Stimulated activated CD8-positive, alpha-beta memory T cell treated with anti-CD3 and anti-CD28 coated beads, Interleukin-12 subunit alpha, Interleukin-12 subunit beta, amount 100 ng/mL, for 1 hour (primary cell): ENCODE data around the gene NEURL4.
A peak's percentile ranks its signal among the peaks of the same experiment; 100 is the strongest.

ENCODE experiments used
- DNase-seq: peaks from one replicate; pipeline ENCODE4 v3.0.0-alpha.2; 2020; ENCODE audit warnings: low read depth

The NEURL4 gene

DNA sequence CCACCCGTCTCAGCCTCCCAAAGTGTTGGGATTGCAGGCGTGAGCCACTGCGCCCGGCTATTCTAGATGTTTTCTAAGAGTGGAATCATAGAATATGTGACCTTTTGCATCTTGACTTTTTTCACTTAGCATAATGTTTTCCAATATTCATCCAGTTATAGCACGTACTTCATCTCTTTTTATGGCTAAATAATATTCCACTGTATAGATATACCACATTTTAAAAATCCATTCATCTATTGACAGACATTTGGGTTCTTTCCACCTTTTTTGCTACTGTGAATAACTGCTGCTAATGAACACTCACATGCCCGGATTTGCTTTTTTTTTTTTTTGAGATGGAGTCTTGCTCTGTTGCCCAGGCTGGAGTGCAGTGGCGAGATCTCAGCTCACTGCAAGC is 25.0 kb downstream of the NEURL4 start:
- no peak for DNase-seq

DNA sequence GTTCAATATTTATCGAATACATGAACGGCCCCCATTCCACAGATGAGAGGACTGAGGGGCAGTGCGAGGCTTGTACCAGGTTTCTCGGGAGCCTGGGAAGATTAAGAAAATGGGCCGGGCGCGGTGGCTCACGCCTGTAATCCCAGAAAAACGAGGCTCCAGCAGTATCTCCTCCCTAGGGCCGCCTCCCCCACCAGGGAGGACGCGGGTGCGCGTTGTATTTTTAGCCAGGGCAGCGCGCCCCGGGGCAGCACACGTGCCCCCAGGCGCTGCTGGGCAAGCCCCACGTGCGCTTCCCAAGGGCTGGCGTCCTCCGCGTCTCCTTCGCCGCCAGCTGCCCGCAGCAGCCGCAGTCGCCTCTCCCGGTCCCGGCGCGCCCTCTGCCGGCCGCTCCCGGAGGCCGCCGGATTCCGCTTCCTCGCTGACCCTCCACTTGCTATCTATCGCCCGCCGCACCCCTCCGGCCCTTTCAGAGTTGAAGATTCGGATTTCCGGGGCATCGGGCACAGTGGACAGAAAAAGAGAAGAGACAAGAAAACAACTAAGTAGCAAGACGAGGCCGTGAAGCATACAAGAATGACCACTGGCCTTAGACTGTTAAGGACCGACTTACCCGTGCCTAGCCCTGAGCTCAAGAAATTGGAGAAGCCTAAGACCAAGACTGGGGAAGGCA is 32.8 kb downstream of the NEURL4 start:
- DNase-seq, result peak; percentile 40

DNA sequence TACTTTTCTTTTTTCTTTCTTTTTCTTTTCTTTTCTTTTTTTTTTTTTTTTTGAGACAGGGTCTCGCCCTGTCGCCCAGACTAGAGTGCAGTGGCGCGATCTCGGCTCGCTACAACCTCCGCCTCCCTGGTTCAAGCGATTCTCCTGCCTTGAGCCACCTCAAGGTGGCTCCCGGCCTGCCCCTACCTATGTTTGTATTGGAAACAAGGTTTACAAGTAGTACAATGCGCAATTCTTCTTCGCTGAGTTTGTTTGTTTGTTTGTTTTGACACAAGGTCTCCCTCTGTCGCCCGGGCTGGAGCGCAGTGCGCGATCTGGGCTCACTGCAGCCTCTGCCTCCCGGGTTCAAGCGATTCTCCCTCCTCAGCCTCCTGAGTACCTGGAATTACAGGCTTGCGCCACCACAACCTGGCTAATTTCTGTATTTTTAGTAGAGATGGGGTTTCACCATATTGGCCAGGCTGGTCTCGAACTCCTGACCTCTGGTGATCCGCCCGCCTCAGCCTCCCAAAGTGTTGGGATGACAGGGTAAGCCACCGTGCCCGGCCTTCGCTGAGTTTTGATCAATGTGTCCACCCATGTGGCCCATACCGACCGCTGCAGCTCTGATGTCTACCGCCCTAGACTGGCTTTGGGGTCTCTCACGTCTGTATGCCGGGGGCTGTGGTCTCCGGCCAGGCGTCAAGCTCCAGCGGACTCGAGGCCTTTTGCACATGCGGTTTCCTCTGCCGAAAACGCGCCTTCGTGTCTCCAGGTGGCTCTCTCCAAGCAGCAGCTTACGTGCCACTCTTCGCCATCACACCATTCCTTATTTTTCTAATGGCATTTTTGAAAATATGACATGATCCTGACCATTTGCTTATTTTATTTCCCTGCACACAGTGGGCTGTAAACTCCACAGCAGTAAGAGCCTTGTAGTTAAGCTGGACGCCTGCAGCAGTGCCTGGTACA is 33.6 kb downstream of the NEURL4 start:
- no peak for DNase-seq

DNA sequence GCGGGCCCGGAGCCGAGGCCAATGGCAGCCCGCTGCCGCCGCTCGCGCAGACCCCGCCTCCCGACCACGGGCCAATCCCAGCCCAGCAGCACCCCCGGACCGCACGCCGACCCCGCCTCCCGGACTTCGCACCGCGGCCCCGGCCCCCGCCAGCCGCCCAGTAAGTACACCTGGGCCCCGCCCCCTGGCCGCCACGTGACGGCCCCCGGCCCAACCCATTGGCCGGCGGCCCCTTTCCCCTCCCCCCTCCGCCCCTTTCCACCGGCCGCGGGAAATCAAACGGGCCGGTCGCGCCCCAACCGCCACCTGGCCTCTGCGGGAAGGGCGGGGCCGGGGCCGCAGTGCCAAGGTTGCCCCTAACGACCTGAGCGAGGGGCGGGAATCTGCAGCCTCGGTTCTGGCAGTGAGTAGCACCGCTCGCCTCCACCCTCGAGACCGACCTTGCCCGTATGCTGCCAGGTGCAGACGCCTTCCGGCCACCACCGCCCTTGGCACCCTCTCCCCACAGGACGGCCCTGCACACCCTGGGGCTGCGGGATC is 34.5 kb downstream of the NEURL4 start, which contains the start of gene YBX2:
Gene YBX2 (minus strand): TSS at position 26 of the 540 bp plus-strand sequence. CDS start 139 bp downstream, outside the sequence.
- DNase-seq, result peak; percentile 45

DNA sequence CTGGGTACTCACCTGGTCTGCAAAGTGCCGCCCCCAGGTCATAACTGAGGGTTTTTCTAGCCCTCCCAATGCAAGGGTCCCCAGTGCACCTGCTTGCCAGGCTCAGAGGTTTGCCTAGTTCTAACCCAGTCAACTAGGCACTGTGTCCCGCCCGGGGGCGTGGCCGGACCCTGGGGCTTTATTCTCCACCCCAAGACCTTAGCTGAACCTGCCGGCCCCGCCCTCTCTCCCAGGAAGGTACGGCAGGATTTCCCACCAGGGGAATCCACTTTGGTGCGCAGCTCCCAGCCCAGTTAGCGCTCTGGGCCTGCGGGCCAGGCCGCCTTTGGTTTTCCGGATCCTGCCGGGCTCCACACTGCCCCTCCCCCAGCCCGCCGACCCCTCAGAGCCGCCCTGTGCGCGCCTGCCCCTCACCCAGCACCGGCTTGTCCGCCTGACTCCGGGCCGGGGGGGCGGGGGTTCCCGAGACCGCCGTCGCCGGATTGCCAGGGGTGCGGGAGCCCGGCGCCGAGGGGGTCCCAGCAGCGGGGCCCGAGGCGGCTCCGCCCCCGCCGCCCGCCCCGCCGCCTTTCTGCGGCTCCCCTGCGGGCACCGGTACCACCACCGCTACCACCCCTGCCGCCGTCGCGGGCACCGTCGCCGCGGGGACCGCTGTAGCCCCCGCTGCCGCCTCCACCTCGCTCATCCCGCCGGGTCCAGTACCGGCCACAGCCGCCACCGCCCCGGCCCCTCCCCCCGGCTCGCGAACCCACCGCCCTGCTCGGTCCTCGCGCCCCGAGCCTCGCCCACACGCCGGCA is 35.1 kb downstream of the NEURL4 start:
- DNase-seq, result no peak

DNA sequence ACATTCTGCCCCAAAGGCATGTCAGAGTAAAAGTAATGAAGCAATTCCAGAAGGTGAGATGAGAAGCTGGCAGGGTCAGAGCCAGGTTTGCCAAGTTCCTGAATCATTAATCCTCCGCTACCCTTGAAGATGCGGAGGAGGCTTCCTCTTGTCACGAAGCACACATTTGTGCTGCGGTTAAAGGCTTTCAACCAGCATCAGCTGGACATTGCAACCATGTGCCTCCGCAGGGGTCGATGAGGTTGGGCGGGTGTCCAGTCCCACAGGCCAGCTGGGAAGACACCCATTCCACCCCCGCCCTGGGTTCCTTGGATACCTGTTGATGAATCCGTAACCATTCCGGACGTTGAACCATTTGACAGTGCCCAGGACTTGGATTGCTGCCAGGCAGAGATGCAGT is 36.0 kb downstream of the NEURL4 start:
- DNase-seq, result no peak

DNA sequence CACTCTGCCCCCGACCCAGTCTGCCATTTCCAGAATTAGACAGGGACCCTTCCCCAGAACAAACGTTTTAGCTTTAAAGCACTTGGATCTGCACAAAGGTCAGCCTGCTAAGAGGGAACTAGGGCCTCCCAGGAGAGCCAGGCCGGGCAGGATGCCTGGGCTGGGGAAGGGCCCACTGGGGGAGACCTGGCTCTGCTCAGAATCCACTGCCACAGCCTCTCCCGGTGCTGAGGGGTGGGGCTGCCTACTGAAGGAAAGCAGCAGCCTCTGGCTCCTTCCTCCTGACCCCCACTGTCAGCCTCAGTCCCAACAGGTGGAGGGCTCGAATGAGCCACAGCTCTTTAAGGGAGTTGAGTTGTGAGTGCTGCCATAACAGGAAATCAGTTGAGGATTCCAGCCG is 36.4 kb downstream of the NEURL4 start:
- DNase-seq, result no peak

DNA sequence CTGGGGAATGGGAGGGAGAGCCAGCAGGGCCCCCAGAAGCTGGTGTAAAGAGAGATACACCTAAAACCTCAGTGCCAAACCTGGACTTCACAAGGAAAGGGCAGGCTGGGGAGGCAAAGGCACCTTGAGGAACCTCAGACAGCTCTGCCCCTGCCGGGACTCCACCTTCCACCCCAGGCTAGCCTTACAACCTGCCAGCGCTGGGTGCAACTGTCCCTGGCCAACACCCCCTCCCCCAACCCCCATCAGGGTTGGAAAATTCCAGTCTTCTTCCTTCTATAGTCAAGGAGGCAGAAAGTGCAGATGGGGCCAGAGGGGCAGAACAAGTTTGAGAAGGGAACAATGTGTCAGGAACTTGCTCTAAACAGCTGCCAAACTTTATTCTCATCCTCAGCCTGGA is 36.9 kb downstream of the NEURL4 start:
- no peak for DNase-seq

DNA sequence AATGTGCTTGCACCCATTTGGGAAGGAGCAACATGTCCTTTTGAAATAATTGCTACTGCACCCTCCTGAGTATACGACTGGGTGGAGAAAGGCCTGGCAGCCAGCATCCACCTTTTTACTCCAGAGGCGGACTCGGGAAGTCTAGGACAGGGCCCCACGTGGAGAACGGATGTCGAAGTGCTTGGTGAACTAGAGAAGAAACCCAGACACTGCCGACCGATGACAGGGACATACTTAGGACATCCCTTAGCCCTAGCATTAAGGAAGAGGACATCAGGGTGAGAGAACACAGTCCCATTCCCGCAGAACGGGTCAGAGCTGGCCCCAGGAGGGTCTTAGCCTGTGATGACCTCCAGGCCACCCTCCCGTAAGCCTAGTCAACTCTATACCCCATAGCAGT is 38.5 kb downstream of the NEURL4 start:
- DNase-seq, result no peak

DNA sequence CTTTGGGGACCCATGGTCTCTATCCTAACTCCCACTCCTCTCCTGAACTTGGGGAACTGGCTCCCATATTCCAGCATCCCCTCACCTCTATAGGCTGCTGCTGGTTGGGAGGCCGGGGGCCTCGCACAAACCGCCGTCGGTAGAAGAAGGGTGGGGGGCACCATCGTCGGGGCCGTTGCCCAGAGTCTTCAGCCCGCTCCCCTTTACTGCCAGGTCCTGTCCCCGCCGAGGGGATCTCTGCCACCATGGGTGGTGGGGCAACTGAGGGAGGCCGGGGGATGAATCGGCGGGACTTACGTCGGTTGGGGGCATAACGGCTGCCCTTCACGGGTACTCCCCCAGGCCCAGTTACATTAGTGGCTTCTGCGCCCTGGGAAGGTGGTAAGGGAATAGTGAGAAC is 39.0 kb downstream of the NEURL4 start:
- DNase-seq, result no peak

DNA sequence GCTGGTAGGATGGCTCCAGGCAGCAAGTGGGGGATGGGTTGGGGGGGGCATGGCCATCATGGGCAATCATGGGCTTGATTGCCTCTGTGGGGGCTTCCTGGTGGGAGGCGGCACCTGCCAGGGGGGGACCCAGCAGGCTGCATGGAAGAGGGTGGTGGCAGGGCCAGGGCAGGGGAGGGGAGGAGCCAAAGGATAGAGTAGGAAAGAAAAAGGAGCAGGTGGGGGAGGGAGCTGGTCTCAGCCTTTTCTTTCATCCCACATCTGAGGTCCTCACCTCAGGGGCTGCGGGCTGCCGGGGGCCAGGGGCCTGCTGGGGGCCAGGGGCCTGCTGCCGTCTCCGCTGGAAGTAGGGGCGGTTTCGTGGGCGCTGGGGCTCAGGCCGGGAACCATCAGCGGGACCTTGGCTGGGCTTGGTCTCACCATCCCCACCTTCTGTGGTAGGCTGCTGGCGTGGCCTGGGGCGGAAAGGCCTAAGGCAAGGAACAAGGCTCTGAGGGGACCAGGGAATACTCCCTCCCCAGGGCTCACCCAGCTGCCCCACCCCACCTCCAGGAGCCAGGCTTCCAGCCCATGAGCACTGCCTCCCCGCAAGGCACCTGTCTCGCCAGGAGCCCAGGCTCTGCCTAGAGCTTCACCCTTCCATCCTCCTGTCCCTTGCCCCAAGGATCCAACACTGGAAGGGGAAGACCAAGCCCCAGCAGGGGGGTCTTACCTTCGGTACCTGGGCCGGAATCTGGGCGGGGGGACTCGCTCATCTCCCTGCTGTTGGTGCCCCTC is 39.7 kb downstream of the NEURL4 start:
- DNase-seq, result no peak

DNA sequence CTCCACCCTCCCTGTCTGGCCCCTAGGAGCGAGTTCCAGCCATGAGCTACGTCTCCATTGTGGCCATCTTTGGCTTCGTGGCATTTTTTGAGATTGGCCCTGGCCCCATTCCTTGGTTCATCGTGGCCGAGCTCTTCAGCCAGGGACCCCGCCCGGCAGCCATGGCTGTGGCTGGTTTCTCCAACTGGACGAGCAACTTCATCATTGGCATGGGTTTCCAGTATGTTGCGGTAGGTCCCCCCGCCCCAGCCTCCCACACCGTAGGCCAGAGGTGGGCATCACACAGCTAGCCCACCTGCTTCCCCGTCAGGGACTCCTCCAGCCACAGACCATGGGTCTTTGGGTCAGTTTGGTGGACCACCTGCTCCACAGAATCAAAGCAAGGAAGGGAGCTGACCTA is 43.5 kb downstream of the NEURL4 start:
- DNase-seq, result no peak

DNA sequence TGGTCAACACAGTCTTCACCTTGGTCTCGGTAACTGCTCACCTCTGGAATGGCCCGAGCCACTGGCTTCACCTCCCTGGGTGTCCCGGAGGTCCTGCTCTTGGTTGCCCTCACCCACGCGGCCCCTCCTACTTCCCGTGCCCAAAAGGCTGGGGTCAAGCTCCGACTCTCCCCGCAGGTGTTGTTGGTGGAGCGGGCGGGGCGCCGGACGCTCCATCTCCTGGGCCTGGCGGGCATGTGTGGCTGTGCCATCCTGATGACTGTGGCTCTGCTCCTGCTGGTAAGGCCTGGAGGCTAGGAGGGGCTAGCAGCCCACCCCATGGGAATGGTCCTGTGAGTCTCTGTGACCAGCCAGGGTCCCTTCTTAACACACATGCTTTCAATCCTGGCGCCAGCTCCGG is 44.2 kb downstream of the NEURL4 start:
- no peak for DNase-seq

DNA sequence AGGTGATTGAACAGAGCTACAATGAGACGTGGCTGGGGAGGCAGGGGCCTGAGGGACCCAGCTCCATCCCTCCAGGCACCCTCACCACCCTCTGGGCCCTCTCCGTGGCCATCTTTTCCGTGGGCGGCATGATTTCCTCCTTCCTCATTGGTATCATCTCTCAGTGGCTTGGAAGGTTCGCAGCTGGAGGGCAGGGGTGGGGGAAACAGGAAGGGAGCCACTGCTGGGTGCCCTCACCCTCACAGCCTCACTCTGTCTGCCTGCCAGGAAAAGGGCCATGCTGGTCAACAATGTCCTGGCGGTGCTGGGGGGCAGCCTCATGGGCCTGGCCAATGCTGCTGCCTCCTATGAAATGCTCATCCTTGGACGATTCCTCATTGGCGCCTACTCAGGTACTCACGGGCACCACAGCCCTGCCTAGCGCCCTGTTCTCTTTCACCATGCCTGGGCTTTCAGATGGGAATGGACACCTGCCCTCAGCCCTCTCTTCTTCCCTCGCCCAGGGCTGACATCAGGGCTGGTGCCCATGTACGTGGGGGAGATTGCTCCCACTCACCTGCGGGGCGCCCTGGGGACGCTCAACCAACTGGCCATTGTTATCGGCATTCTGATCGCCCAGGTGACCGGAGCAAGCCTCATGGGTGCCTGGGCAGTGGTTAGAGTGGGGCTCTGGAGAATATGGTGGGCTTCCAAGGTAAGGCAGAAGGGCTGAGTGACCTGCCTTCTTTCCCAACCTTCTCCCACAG is 45.5 kb downstream of the NEURL4 start:
- no peak for DNase-seq

DNA sequence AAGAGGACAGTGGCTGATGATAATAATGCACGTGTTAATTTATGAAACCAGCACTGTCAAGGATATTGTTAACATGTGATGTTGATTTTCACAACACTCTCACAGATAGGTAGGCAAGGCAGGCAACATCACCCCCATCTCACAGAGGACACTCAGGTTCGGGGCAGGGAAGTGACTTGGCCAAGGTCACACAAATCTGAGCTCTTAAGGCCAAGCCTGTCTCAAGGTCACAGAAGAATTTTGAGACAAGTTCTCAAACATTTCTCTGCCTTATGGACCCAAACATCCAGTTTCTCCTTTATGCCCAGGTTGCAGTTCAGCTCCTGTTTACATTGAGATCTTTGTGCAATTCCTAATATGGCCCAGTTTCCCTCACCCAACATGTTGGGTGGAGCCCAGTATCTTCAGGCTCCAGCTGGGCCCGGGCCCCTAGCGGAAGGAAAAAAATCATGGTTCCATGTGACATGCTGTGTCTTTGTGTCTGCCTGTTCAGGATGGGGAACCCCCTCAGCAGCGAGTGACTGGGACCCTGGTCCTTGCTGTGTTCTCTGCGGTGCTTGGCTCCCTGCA is 46.3 kb downstream of the NEURL4 start:
- no peak for DNase-seq

DNA sequence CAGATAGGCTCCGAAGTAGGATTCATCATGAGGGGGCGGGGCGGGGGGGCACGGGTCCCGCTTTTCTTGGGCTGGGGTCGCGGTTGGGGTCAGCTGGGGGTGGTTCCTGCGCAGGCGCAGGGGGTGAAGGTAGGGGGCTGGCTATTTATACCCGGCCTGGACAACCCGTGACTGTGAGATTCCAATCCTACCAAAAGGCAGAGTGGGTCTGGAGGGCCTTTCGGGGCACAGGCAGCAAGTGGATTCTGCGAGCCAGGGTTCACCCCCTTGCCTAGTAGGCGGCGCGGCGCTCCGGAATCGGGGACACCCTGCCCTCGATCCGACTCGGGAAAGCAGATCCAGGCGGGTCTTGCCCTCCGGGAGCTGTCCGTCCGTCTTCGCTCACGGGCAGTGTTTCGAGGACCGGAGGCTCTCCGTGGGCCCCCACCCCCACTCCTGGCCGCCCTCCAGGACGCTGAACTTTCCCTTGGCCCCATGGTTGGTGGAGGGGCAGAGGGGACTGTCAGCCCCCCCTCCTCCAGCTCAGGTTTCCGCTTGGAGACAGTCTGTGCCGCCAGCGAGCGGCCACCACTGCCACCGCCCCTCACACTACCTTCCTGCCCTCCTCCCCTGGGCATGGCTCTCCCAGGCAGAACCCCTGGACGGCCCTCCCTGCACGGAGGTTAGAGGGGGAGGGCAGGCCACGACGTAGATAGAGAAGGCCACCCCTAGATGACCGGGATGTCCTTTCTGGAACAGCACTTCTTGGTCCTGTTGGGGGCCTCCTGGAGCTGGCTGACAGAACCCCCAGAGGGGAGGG is 47.0 kb downstream of the NEURL4 start:
- DNase-seq, result no peak

DNA sequence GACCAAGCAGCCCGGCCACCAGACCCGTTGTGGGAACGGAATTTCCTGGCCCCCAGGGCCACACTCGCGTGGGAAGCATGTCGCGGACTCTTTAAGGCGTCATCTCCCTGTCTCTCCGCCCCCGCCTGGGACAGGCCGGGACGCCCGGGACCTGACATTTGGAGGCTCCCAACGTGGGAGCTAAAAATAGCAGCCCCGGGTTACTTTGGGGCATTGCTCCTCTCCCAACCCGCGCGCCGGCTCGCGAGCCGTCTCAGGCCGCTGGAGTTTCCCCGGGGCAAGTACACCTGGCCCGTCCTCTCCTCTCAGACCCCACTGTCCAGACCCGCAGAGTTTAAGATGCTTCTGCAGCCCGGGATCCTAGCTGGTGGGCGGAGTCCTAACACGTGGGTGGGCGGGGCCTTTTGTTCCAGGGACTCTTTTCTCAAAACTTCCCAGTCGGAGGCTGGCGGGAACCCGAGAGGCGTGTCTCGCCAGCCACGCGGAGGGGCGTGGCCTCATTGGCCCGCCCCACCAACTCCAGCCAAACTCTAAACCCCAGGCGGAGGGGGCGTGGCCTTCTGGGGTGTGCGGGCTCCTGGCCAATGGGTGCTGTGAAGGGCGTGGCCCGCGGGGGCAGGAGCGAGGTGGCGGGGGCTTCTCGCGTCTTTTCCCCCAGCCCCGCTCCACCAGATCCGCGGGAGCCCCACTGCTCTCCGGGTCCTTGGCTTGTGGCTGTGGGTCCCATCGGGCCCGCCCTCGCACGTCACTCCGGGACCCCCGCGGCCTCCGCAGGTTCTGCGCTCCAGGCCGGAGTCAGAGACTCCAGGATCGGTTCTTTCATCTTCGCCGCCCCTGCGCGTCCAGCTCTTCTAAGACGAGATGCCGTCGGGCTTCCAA is 47.8 kb downstream of the NEURL4 start, which contains the start of gene SLC2A4:
Gene SLC2A4 (plus strand): TSS at position 645 of the 879 bp plus-strand sequence. CDS start 217 bp downstream, at position 862.
- peak; percentile 58 for DNase-seq

DNA sequence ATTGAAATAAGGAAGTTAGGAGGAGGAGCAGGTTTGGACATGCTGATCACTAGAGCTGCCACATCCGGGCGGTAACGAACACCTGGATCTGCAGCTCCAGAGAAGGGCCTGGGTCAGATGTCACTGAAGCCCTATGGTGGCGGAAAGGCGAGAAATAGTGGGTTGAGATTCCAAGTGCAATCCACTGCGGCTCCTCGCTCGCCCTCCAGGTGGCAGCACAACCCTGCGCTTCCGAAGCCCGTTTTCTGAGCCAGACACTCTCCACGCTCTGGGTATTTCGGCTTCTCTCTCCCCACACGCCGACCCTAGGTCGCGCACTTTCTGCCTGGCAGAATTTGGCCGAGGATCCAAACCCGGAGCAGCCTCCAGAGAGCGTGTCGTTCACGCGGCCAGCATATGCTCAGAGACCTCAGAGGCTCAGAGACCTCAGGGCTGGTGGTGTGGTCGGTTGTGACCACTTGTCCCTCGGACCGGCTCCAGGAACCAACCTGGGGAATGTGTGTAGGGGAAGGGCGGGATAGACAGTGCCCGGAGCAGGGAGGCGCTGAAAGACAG is 48.5 kb downstream of the NEURL4 start:
- DNase-seq, result peak; percentile 75
